GM10248 (cell line): Measurements from ENCODE around the gene BMPR1B.

Experiments
- CTCF ChIA-PET: fragments of 300-600 bp; sonication (Branson Sonifier 250); formaldehyde crosslinking; extraction: SDS; loops from one replicate; lab custom pipeline; 2021; ENCODE audit warnings: antibody characterized with exemption; lab: Yijun Ruan, JAX
- POLR2A ChIA-PET: fragments of 350-650 bp; sonication (Branson Sonifier 250); formaldehyde crosslinking; extraction: SDS; loops from one replicate; lab custom pipeline; 2020; ENCODE audit warnings: antibody characterized with exemption; lab: Yijun Ruan, JAX
- DNase-seq: peaks from one replicate; pipeline ENCODE4 v3.0.0; 2012; ENCODE audit errors: extremely low spot score
- CTCF ChIP-seq: IDR thresholded peaks from 2 replicates; pipeline ENCODE4 v1.5.1; 2012; ENCODE audit warnings: mild to moderate bottlenecking, low read depth; ENCODE audit errors: extremely low read depth, missing control alignments, control extremely low read depth

BMPR1B gene

GRCh38 chr4:95085124-95085833 lies 327.5 kb downstream of the BMPR1B start:
- POLR2A ChIA-PET, result no interaction called here
- no peak for DNase-seq
- CTCF ChIA-PET, result no interaction called here
- TF ChIP-seq CTCF, result no peak

- DNase-seq, result no peak
- ChIA-PET POLR2A (no interaction called here), CTCF (no interaction called here)
- TF ChIP-seq CTCF, result no peak
Measured at GRCh38 chr4:95086551-95086950, 328.8 kb downstream of the BMPR1B start.

GRCh38 chr4:95087657-95088455 lies 330.1 kb downstream of the BMPR1B start:
- ChIA-PET CTCF (interaction anchor here (0.7 to 1.0 kb wide), 2 partner anchors 10 to 12 kb away, joined by 3 read pairs; no protein-coding TSS in a partner anchor), POLR2A (no interaction called here)
- no peak for TF ChIP-seq CTCF
- DNase-seq, result no peak

GRCh38 chr4:95091272-95091671 lies 333.5 kb downstream of the BMPR1B start:
- no peak for DNase-seq
- ChIA-PET CTCF (no interaction called here), POLR2A (no interaction called here)
- TF ChIP-seq CTCF, result no peak

- CTCF ChIA-PET, result interaction anchor here (1.2 to 1.7 kb wide), 2 partner anchors 13 to 16 kb away, joined by 4 read pairs; no protein-coding TSS in a partner anchor
- DNase-seq, result no peak
- POLR2A ChIA-PET, result no interaction called here
- TF ChIP-seq CTCF, result no peak
Measured at GRCh38 chr4:95092766-95093165, 335.0 kb downstream of the BMPR1B start.

GRCh38 chr4:95093460-95093859 lies 335.7 kb downstream of the BMPR1B start:
- ChIA-PET POLR2A (no interaction called here), CTCF (interaction anchor here (1.7 kb wide), 1 partner anchor 12 kb away, joined by 4 read pairs; no protein-coding TSS in a partner anchor)
- TF ChIP-seq CTCF, result no peak
- DNase-seq, result no peak
